ENCODE measurements around the gene GPR148.
A peak's percentile ranks its signal among the peaks of the same experiment; 100 is the strongest.
"Not testable (repeated sequence)": the region's sequence is repeated elsewhere in the genome, so short reads cannot be mapped to it uniquely, and the experiment has no call there.

The GPR148 gene

GRCh38 chr2:130728549-130729316, at the start of gene GPR148:
TSS of gene GPR148 (plus strand) at chr2:130729070. CDS start at chr2:130729152, 82 bp downstream.
- no peak for DNase-seq (ENCODE audit: low spot score)

DNA sequence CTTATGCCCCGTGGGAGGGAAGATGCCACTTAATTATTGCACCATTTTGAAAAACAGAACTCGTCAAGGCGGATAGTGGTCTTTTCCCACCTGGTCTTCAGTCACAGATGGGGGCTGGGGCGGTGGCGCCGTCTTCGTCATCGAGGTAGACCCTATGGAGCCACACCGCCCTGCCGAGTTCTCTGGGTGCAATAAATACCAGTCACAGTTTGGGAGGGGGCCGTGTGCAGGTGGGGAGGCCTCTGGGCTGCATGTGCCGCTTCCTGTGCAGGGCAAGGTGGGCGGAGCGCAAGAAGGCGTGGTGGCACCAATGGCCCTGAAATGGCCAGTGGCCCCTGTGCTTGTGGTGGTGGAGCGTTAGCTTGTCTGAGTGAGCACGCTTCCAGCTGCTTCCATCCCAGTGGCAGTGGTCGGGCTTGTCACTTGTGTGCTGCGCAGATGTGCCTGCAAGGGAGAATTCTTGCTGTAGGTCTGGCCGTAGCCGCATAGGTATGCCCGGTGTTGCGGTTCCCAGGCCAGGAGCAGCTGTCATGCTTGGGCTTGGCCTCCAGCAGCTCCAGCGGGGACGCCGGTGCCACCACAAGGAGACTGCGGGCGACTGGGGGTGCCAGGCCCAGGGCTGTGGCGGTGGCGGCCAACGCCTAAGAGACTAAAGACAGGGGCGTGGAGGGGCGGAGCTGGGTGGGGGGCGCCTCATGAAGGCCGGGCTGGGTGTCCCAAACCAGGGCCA, 36.7 kb upstream of the GPR148 start:
- DNase-seq (ENCODE audit: low spot score) = not testable (repeated sequence)

DNA sequence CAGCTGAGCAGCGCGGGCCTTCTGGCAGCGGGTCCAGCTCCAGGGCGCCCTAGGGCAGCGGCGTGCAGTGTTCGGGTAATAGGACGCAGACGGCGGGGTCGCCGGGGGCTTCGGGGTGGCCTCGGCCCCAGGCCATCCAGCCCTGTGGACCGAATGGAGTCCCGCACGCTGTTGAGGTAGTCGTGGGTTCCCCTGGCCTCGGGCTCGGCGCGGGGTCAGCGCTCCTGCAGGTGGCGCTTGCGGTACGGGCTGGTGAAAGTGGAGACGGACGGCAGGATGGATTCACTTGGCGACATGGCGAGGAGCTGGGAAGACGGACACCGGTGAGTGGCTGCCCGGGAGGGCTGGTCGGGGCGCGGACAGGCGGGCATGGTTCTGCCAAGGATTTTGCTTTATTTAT, 35.4 kb upstream of the GPR148 start:
- DNase-seq (ENCODE audit: low spot score) = peak; percentile 28

DNA sequence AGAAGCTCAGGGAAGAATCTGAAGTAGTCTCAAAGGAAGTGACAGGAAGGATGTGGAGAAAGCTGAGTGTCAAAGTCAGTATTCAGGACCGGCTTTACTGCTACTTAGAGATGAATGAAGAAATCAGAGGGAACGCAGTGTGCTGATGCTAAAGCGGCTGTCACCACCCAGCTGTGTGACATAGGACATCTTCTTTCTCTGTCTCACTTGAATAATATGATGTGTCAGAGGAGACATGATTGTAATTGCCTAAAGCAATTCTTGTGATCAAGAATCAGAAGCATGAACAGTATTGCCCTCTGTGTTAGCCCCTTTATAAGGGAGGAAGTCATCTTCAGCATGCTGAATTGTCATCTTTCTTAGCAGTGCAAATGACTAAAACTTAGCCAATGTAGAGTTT, 25.6 kb upstream of the GPR148 start:
- not testable (repeated sequence) for DNase-seq (ENCODE audit: low spot score)

DNA sequence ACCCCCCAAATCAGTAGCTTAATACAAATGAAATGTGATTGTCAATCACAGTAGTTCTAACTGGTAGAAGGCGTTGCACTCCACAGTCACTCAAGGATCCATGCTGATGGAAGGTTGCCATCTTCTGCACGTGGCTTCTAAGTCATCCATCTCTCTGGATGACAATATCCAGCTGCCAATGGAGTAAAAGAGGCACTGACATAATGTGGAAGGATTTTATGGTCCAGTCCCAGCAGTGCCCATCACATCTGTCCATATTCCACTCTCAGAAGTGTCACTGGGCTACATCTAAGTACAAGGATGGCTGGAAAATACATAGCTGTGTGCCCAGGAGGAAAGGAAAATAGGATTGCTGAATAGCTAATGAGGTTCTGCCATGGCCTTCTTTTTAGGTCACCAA, 14.1 kb upstream of the GPR148 start:
- not testable (repeated sequence) for DNase-seq (ENCODE audit: low spot score)

GRCh38 chr2:130720036-130720435, 8.8 kb upstream of the GPR148 start:
- no peak for DNase-seq (ENCODE audit: low spot score)

DNA sequence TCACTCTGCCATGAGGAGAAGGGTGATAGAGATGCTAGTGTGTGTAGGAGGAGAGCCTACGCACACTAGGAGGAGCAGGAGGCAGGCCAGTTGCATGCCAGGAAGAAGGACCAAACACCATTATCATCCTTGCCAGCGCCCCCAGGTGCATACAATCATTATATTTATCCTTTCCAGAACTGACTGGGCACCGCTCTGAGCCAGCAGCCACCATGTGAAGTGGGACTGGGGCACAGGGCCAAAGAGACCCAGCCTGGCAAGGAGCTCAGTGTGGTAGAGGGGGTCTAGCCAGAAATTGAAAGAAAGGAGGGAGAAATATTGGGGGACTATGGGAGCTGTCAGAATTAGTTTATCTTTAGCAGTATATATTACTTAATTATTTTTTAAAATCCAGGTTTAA, 8.3 kb upstream of the GPR148 start:
- DNase-seq (ENCODE audit: low spot score) = no peak

- no peak for DNase-seq (ENCODE audit: low spot score)
Observed at GRCh38 chr2:130724455-130724854, 4.4 kb upstream of the GPR148 start.

- DNase-seq (ENCODE audit: low spot score) = no peak
Observed at GRCh38 chr2:130726614-130727180, 2.2 kb upstream of the GPR148 start.

DNA sequence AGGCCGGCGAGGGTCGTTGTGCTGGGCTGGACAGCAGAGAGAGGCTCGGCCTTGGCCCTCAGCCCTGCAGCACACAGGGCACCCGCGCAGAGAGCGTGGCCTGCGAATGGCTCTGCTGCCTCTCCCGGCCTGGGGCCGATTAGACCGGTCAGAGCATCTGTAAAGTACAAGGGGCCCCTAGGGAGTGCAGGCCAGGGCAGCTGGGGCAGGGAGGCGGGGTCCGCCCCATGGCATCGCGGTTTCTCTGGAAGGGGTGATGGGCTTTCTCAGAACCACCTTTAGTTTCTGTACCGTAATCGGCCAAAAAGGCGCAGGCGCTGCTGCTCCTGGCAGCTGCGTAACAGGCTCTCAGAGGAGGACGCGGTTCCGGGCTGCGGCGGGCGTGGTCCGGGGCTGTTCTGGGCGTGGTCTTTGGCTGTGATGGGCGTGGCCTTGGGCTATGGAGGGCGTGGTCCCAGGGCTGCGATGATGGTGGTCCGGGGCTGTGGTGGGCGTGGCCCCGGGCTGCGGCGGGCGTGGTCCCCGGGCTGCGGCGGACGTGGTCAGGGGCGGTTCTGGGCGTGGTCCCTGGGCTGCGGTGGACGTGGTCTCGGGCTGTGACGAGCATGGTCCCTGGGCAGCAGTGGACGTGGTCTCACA, 1.5 kb upstream of the GPR148 start:
- DNase-seq (ENCODE audit: low spot score) = no peak

DNA sequence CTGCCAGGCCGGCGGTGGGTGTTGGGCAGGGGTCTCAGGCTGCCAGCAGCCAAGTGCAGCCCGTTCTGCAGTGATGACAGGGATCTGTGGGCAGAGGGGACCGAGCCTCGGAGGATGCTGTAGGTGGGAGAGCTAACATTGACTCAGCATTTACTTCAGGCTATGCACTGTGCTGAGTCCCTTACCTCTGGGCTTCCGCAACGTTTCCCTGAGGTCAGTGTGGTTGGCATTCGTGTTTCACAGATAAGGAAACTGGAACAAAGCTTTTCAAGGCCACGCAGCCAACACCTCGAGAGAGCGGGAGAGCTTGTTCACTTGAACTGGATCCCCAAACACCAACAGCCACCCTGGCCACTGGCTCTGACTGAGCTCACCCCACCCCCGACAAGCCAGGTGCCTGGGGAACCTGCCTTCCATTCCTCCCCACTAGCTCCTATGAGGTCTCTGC, 839 bp upstream of the GPR148 start:
- no peak for DNase-seq (ENCODE audit: low spot score)

DNA sequence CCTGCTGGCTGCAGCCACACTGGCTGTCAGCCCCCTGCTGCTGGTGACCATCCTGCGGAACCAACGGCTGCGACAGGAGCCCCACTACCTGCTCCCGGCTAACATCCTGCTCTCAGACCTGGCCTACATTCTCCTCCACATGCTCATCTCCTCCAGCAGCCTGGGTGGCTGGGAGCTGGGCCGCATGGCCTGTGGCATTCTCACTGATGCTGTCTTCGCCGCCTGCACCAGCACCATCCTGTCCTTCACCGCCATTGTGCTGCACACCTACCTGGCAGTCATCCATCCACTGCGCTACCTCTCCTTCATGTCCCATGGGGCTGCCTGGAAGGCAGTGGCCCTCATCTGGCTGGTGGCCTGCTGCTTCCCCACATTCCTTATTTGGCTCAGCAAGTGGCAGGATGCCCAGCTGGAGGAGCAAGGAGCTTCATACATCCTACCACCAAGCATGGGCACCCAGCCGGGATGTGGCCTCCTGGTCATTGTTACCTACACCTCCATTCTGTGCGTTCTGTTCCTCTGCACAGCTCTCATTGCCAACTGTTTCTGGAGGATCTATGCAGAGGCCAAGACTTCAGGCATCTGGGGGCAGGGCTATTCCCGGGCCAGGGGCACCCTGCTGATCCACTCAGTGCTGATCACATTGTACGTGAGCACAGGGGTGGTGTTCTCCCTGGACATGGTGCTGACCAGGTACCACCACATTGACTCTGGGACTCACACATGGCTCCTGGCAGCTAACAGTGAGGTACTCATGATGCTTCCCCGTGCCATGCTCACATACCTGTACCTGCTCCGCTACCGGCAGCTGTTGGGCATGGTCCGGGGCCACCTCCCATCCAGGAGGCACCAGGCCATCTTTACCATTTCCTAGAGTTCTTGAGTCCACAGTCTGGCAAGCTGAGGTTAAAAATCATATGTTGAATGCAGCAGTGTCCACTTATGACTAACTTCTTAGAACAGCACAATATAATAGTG, 741 bp downstream of the GPR148 start:
- no peak for DNase-seq (ENCODE audit: low spot score)

DNA sequence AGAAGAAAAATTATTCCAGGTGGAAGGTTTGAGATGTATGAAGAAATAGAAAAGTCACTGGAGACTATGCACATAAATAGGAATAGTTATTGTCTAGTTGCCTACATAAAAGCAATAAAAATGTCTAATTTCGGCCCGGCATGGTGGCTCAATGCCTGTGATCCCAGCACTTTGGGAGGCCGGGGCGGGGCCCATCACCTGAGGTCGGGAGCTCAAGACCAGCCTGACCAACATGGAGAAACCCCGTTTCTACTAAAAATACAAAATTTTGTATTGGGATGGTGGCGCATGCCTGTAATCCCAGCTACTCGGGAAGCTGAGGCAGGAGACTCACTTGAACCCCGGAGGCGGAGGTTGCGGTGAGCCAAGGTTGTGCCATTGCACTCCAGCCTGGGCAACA, 3.4 kb downstream of the GPR148 start:
- not testable (repeated sequence) for DNase-seq (ENCODE audit: low spot score)

GRCh38 chr2:130735200-130735599, 6.3 kb downstream of the GPR148 start:
- no peak for DNase-seq (ENCODE audit: low spot score)

- DNase-seq (ENCODE audit: low spot score) = no peak
Observed at GRCh38 chr2:130736487-130736886, 7.6 kb downstream of the GPR148 start.

DNA sequence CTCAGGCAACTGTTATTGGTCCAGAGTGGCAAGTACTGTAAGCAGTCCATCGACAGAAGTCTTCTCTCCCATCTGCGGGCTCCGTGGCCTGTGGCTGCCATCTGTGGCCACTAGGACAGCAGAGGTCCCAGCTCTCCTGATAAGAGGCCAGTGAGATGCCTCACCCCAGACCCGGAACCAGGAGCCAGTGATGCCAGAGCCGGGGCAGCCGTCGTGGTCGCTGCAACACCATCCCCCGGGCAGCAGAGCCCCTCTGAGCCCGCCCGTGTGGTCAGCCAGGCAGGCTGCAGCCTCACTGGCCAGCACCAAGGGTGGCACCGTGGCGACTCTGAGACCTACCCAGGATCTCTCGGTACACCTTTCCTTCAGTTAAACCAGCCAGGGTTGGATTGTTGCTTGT, 8.7 kb downstream of the GPR148 start:
- DNase-seq (ENCODE audit: low spot score) = no peak

DNA sequence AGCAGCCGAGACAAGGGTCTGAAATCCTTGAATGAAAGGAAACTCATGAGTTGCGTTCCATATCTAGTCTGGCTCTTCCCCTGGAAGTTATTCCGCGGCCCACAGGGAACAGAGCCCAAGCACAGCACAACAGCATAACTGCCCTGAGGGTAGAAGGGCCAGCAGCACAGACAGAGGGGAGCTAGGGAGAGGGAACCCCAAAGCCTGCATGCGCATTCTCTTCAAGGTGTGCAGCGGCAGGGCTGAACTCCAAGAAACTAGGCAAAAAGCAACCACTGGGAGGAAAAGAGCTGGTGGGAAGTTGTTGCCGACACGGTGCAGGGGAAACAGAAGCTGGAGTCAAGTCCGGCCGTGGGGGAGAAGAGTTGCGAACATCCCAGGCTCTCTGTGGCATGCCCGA, 11.8 kb downstream of the GPR148 start:
- DNase-seq (ENCODE audit: low spot score) = no peak

DNA sequence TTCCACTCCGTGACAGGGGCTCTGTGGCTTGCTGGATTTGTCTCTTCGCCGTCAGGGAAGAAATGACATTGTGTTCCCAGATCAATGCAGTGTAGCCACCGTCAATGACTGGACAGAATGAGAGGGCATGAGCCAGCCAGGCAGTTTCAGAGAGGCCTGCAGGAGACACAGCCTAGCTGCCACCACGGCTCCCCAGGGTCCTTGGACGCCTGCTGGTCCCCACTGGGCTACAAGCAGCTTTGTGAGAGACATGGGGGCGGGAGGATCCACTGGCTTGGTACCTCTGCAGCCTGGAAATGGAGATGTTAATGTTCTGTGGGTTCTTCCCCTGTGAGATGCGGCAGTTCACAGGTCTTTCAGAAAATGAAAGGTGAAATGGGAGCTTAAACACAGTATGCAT, 14.4 kb downstream of the GPR148 start:
- no peak for DNase-seq (ENCODE audit: low spot score)

- DNase-seq (ENCODE audit: low spot score) = peak; percentile 77
Observed at GRCh38 chr2:130744287-130745117, 15.6 kb downstream of the GPR148 start.

DNA sequence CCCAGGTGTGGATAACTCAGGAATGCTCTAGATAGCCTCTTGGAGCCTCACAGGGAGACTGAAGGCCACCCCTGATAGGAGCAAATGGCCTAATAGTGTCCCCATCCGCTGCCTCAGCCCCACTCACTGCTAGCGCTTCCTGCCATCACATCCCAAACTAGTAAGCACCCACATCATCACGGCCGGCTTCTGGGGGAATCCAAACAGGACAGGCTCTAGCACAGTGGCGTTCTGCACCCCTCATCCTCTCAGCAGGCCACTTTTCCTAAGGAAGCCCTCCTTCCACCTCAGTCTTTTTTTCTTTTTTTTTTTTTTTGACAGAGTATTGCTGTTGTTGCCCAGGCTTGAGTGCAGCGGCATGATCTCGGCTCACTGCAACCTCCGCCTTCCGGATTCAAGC, 20.2 kb downstream of the GPR148 start:
- no peak for DNase-seq (ENCODE audit: low spot score)

GRCh38 chr2:130749641-130750040, 20.8 kb downstream of the GPR148 start:
- no peak for DNase-seq (ENCODE audit: low spot score)

Data from HuH-7 (cell line).